T-helper 22 cell (primary cell): ENCODE results near the gene TCEA2.
"Not testable (repeated sequence)": the region's sequence is repeated elsewhere in the genome, so short reads cannot be mapped to it uniquely, and the experiment has no call there.

Source experiments
- DNase-seq: peaks from one replicate; pipeline ENCODE4 v3.0.0-alpha.2; 2020; ENCODE audit warnings: low read depth

TCEA2 gene

DNA sequence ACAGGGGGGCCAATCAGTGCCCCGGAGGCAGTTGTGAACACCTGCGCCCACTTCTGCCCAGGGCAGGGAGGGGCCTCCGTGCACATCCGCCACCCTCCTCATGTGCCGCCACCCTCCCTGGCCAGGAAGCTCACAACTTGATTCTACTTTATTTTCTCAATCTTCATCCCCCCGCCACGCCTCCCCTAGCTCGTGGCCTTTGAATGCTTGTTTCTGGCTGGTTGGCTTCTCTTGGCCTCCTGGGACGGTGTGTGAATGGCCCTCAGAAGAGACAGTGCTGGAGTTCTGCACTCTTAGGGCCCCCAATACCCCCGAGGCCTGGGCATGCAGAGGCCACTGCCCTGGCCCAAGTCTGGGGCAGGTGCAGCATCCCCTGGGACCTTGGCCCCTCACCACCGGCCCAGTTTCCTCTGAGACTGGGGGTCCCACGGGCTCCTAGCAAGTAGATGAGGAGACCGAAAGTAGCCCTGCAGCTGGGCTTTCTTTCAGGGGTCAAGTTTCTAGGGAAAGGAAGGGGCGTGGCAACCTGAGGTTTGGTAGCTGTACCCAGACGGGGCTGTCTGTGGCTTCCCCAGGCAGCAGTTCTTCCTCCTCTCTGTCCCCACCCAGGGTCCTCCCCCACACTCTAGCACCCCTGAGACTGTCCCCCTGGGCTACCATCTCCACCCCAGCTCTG lies 15.0 kb downstream of the TCEA2 start:
- peak; percentile 48 for DNase-seq

DNA sequence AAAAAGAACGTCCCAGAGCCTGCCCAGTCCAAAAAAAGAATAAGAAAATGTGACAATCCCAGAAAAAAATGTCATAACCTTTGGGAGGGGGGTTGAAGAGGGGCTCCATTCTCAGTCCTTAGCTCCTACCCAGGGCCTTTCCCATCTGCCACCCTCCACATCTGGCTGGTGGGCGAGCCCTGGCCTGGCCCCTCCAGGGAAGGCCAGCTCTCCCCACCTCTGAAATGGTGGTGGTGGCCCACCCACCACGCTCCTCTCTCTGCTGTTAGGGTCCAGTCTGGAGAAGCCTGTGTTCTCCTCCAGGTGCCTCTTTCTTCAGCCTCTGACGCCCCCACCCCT lies 15.9 kb downstream of the TCEA2 start:
- no peak for DNase-seq

DNA sequence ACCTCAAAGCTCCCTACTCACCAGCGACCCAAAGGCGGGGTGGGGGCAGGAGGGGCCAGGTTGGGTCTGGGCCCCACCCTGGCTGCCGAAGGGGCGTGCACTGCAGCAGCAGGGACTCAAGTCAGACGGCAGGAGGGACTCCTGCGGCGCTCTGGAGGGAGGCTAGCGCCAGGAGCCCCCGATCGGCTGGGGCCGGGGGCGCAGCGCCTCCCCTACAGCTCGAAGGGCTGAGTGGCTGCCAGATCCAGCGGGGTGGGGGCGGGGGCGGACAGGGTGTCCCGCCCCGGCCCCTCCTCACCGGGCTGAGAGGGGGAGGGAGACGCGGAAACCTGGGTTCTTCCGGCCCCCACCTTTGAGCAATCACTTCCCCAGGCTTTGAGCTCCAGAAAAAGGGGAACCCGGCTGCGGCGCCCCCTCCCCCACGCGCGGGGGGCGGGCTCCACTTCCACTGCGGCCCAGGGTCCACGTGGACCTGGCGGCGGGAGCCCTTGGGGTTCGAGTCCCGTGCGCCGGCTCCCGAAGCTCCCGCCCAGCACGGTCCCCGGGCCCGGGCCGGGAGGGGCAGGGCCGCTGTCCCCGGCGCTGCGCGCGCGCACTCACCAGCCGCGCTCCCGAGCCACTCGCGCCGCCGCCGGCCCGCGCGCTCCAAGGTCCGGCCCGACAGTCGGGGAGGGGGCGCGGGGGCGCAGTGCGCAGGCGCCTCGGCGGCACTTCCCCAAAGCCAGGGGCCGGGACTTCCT lies 16.4 kb downstream of the TCEA2 start, which contains the start of gene RGS19:
TSS of gene RGS19 (minus strand) at position 246 of the 740 bp plus-strand sequence. CDS start 2,632 bp downstream, outside the sequence.
- peak; percentile 69 for DNase-seq

DNA sequence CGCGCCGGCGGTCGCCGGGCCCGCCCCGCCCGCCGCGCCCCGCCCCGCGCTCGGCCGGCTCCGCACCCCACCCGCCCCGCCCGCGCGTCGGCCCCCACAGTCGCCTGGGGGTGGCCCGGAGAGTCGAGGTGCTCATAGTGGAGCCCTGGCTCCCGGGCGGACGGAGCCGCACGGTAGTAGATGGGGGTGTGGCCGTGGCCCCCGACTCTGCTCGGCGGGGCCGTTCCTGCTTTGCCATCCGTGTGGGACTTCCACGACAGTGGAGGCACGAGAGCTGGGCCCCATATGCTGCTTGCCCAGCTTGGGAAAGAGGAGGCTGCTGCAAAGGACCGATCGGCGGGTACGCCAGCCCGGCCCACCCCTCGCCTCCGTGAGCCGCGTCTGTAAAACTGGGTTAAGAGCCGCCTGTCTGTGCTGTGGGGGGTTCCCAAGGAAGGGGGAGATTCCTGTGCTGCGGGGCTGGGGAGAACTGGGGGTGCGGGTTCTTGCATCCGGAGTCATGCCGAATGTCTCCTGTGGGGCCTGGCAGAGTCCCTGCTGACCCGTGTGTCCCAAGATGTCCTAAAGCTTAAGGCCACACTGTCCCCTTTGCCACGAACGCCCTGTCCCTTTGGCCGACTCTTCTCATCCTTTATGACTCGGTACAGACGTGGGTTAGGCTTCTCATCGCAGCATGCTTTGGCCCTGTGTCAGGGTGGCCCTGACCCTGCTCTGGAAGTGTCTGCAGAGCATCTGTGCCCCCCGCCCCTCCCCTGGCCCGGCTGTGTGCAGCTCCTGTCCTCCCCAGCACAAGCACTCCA lies 17.2 kb downstream of the TCEA2 start, which contains the start of gene OPRL1:
TSS of gene OPRL1 (plus strand) at position 70 of the 800 bp plus-strand sequence. CDS start 12,639 bp downstream, outside the sequence.
- DNase-seq: peak; percentile 63

DNA sequence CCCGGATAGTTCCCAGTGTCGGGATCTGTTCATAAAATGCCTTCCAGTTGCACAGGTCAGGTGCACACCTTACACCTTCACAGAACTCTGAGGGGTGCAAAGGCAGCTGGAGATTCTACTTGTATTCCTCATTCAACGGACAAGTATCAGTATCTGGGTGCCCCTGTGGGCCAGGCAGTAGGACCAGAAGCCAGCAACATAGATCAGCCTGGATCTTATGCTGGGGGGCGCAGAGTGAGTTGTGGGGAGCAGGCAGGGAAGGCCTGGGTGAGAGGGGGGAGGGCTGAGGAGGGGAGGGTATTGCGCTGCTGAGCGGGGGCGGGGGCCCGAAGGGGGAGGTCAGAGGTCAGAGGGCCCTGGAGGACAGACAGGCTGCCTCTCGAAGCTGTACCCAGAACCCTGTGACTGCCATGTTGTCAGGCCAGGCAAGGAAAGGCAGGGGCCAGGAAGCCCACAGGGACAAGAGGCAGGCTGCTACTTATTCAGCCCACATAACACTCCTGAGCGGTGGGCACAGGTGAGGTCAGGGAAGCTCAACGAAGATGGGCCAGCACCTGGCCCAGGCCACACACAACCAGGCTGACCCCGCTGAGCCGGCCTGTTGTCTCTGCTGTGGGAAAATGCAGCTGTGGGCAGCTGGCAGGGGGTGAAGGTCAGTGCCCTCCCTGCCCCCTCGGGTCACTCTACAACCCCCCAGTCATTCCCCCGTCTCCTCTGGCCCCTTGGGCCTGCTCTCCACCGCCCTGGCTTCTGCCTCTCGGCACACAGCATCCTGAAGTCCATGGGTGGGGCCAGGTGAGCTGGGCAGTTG lies 18.0 kb downstream of the TCEA2 start:
- no peak for DNase-seq

DNA sequence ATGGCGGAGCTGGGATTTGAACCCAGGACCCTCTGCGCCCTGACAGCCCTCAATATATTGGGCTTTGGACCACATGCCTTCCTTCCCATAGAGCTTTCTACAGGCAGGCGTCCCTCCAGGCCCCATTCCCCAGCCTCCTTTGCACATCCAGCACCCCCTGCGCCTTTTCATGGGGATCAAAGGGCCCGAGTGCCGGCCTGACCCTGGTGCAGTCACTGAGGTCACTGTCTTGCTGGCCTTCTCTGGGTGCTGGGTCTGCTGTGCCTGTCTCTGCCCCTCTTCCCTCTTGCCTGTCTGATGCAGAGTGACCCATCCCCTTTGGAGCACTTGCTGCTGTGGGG lies 18.6 kb downstream of the TCEA2 start:
- no peak for DNase-seq

DNA sequence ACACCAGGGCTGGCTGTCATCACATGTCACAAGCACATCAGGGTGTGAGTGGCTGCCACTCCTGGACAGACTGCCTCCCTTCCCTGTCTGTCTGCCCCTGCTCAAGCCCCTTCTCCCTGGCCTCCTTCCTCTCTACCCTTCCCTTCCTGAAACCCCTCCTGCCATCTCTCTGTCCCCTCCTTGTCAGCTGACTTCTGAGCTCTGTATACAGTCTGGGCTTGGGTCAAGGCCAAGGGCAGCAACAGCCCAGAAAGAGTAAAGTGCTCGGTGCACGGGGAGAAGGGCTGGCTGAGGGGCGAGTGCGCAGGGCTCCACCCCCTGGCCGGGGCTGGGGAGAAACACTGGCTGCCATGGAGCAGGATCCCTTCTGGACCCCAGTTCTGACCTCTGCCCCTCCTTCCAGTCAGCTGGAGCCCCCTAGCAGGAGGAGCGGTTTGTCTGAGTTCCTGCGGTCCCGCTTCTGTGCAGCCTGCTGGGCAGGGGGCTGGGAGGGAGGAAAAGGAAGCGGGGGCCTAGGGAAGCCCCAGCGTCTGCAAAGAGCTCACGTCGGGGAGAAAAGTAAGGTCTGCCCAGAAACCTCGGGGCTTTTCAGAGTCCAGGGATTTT lies 19.2 kb downstream of the TCEA2 start:
- DNase-seq: no peak

DNA sequence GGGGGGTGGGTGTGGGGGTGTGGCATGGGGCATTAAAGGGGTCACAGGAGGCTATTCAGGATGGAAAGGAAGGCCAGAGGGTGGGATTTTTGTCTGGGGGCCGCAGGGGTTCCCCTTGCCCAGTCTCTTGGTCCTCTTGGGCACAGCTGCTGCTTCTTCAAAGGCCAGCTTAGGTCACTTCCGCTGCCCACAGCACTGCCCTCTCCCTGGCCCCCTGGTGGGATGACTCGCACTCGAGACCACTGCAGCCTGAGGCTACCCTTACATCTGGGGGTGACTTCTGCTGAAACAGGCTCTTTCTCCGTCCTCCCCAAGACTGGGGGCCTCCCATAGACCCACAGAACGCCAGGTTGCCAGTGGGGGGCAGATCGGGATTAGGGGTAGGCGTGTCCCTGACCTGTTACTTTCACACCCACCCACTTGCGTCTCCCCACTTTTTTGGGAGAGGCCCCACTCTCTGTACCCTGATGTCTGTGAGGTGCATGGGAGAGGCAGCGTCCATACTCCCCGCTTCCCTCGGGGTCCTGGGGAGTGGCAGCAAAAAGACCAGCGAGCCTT lies 19.9 kb downstream of the TCEA2 start:
- DNase-seq: no peak

DNA sequence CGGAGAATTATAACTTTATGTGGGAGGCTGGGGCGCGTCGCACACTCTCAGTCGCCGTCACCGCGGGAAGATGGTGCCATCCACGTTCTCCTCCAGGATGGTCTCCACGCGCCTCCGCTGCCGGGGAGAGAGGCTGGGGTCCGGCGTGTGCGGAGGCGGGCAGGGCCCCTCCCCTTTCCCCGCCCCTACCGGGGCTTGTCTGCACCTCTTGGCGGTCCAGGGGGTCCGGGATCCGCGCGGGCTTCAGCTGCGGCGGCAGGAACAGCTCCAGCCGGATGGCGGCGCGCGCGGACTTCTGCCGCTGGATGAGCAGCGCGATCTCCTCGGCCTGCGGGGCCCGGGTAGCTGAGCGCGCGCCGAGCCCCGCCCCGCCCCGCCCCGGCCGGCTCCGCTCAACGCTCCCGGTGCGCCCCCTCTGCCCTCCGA lies 20.4 kb downstream of the TCEA2 start:
- DNase-seq: peak; percentile 39

DNA sequence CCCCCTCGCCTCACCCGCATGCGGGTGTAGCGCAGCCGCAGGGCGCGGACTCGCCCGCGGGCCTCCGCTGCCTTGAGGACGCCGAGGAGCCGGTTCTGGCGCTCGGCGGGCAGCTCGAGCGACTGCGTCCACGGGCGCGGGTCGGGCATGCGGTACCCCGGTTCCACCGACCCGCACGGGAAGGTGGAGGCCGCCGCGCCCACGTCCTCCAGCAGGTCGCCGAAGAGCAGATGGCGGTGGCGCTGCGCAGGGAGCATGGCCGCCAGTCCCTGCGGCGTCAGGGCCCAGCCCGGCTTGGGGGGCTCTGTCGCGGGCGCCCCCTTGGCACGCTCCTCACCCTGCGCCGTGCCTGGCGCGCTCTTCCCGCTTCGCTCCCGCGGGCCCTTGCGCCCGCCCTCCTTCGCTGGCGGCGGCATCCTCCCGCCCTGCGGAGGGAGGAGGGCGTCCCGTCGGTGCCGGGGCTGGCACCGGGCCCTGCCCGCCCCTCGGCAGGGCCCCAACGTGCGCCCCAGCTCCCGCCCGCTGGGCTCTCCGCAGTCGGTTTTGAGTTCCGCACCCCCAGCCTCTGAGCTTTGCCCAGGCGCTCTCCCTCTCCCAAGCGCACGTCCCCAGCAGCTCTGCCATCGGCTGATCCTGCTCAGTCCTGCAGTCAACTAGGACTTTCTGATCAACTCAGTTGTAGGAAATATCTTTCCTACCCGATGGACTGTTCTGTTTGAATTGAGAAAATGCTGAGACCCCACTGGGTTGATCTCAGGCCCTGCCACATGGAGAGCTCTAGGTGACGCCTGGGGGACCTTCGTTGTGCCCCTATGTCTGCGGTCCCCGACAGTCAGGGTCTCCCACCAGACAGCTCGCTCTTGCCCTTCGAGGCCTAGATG lies 21.0 kb downstream of the TCEA2 start, which contains the start of gene LKAAEAR1:
TSS of gene LKAAEAR1 (minus strand) at position 595 of the 881 bp plus-strand sequence. CDS start at position 416, 179 bp downstream.
- no peak for DNase-seq

DNA sequence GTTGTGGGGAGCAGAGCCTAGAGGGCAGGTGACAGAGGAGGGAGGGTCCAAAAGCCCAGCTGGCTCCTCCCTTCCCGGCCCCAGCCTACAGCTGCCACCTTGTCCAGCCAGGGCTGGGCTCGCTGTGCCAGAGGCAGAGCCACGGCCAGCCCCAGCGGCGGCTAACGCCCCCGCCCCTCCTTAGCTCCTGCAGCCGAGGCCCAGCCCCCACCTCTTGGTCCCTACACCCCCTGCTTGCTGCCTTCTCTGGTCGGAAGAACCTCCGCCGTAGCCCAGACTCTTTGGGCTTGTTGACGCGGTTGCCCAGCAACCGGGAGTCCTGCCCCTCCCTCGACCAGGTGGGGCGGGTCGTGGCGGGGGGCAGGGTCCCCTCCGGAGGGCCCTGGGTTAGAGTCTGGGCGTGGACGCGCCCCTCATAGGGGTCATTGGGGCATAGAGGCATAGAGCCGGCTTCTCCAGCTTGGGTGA lies 21.7 kb downstream of the TCEA2 start:
- DNase-seq: no peak

DNA sequence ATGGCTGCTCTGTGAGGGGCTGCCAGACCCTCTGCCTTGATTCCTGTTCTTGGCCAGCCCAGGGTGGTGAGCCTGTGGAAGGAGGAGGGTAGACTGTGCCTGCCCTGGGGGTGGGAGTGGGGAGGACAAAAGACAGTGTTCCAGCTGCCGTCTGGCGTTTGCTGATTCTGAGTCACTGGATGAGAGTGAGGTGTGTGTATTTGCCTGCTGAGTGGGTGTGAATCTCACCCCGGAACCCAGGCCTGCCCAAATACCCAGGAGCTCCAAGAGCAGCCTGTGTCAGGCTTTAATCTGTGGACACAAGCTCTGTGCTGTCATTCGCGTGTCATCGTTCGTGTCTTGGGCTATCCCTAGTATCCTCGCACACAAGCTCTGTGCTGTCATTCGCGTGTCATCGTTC lies 23.8 kb downstream of the TCEA2 start:
- no peak for DNase-seq

DNA sequence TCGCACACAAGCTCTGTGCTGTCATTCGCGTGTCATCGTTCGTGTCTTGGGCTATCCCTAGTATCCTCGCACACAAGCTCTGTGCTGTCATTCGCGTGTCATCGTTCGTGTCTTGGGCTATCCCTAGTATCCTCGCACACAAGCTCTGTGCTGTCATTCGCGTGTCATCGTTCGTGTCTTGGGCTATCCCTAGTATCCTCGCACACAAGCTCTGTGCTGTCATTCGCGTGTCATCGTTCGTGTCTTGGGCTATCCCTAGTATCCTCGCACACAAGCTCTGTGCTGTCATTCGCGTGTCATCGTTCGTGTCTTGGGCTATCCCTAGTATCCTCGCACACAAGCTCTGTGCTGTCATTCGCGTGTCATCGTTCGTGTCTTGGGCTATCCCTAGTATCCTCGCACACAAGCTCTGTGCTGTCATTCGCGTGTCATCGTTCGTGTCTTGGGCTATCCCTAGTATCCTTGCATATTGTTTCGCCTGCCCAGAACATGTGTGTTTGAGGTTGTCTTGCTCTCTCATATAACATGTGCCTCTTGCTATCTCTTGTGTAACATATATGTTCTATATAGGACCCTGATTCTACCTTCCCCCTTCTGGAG lies 24.3 kb downstream of the TCEA2 start:
- not testable (repeated sequence) for DNase-seq

DNA sequence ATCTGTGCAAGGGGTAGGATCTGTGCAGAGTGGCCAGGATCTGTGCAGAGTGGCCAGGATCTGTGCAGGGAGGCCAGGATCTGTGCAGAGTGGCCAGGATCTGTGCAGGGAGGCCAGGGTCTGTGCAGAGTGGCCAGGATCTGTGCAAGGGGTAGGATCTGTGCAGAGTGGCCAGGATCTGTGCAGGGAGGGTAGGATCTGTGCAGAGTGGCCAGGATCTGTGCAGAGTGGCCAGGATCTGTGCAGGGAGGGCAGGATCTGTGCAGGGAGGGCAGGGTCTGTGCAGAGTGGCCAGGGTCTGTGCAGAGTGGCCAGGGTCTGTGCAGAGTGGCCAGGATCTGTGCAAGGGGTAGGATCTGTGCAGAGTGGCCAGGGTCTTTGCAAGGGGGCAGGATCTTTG lies 25.6 kb downstream of the TCEA2 start:
- DNase-seq: not testable (repeated sequence)

DNA sequence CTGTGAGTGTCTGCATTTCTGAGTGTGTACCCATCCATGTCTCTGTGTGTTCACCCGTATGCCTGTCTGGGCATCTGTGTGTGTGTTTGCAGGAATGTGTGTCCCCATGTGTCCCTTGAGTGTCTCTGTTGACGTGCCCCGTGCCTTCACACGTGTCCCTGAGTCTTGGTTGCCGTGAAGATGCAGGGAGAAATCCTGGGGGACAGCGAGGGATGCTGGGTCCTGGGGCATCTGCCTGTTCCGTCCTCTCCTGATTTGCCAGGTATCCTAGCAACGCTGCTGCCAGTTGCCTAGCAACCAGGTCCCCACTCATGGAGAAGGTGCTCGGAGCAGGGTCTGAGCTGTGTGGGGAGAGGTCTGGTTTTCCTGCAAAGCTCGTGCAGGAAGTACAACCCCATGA lies 27.2 kb downstream of the TCEA2 start:
- no peak for DNase-seq

DNA sequence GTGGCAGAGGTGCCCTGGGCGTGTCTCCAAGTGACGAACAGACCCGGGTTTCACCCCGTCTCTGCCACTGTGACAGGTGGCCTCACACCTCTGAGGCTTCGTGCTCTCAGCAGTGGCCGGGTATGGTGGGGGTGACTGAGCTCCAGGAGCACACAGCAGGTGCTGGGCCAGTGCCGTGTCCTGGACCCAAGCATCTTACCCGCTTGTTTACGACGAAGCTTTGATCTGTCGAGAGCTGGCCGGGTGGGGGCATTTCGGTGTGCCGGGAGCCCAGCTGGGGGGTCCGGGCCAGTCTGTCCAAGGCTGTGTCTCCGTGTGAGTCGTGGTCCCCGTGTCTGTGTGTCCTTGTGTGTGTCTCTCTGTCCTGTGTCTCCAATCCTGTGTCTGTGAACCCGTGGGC lies 28.3 kb downstream of the TCEA2 start:
- DNase-seq: no peak

DNA sequence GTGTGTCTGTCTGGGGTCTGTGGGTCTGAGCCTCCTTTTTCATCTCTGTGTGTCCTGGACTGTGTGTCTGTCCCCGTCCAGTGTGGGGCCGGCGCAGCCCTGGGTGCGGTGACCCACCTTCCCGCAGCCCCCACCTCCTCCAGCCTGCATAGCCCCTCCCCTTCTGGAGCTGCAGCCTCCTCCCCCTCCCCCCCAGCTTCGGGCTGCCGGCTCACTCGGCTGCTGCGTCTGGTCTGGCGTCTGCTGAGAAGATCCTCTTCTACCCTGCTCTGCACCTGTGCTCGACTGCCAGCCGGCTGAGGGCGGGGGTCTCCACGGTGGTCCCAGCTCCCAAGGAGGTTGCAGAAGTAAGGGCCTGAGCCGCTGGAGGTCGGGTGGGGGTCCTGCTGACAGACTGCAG lies 28.8 kb downstream of the TCEA2 start:
- no peak for DNase-seq

DNA sequence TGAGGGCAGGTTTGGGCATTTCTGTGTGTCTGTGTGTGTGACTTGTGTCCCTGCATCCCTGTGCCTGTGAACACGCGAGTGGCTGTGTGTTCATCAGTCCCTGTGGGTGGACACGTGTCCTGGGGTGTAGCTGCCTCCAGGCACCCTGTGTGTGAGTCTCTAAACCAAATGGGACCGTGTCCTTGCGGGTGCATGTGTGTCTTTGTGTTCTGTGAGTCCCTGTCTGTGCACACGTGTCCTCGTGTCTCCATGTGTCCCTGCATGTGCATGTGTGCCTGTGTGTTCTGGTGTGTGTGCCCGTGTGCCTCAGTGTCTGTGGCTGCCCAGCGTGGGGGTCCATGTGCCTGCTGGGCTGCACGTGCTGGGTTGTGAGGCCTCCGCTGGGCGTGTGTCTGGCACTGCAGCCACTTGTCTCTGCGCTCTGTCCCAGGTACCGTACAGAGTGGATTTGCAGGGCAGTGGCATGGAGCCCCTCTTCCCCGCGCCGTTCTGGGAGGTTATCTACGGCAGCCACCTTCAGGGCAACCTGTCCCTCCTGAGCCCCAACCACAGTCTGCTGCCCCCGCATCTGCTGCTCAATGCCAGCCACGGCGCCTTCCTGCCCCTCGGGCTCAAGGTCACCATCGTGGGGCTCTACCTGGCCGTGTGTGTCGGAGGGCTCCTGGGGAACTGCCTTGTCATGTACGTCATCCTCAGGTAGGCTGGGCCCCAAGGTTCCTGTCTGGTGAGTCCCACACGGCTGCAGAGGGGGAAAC lies 29.4 kb downstream of the TCEA2 start:
- no peak for DNase-seq

DNA sequence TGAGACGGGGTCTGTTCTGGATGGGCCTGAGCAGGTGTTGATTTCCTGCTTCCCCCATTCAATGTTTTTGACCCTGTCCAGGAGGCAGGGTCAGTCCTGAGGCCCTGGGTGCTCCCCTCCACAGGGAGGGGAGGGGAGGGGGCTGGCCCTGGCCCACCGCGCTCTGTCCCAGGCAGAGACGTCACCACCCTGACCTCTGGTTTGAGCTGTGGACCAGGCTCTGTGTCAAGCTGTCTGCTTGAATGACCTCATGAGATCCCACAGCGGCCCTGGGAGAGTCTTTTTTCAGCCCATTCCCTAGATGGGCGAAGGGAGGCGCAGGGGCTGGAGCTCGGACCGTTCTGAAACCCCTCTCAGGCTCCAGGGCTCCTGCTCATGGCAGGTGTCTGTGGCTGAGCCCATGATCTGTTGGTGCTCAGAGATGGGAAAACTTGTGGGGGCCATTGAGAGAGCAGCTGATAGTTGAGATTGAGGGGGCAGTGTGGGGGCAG lies 30.1 kb downstream of the TCEA2 start:
- no peak for DNase-seq
